Mucosa of stomach (tissue), 1 donor: ENCODE results near the gene DRICH1.
"Not testable (repeated sequence)": the region's sequence is repeated elsewhere in the genome, so short reads cannot be mapped to it uniquely, and the experiment has no call there.

ENCODE experiments used
- H3K27me3 ChIP-seq: one replicate; pipeline ENCODE4 v1.7.0; 2013; ENCODE audit warnings: mild to moderate bottlenecking, low read length; ENCODE audit not compliant: control insufficient read depth, insufficient read depth
- H3K36me3 ChIP-seq: one replicate; pipeline ENCODE4 v1.7.0; 2013; ENCODE audit warnings: low read length; ENCODE audit not compliant: control insufficient read depth, insufficient read depth
- H3K4me1 ChIP-seq: one replicate; pipeline ENCODE4 v1.7.0; 2013; ENCODE audit warnings: mild to moderate bottlenecking, low read length; ENCODE audit not compliant: control insufficient read depth, insufficient read depth
- H3K4me3 ChIP-seq: one replicate; pipeline ENCODE4 v1.7.0; 2013; ENCODE audit warnings: low read length
- H3K9ac ChIP-seq: one replicate; pipeline ENCODE4 v1.7.0; 2013; ENCODE audit warnings: mild to moderate bottlenecking, low read length, moderate library complexity
- H3K9me3 ChIP-seq: one replicate; pipeline ENCODE4 v1.7.0; 2013; ENCODE audit warnings: mild to moderate bottlenecking, low read length, moderate library complexity; ENCODE audit not compliant: control insufficient read depth
- donor health status: Pancreatic carcinoma.

DRICH1 gene

DNA sequence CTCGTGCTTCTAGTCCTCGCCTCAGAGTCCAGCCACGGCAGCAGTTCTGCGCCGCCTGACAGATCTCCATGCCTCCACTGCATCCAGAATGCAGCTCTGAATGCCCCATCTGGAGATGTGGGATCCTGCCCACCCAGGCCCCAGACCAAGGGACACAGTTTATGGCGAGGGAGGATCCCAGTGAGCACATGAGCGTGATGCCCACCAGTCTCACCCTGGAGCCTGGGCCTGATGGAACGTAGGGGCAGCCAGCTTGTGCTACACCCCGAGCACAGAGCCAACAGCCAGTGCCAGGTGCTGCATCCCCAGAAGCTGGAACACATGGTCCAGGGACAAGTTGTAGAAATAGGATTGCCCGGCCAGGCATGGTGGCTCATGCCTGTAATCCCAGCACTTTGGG, 62.4 kb downstream of the DRICH1 start:
- Histone ChIP-seq H3K9me3 (no peaks in the 10 kb centered on the region), H3K36me3 (no peaks in the 10 kb centered on the region), H3K27me3 (peaks cover 23% of the 10 kb centered on the region), H3K4me1 (peaks cover 8% of the 10 kb centered on the region), H3K9ac (no peak overlapping the region), H3K4me3 (no peak overlapping the region)

DNA sequence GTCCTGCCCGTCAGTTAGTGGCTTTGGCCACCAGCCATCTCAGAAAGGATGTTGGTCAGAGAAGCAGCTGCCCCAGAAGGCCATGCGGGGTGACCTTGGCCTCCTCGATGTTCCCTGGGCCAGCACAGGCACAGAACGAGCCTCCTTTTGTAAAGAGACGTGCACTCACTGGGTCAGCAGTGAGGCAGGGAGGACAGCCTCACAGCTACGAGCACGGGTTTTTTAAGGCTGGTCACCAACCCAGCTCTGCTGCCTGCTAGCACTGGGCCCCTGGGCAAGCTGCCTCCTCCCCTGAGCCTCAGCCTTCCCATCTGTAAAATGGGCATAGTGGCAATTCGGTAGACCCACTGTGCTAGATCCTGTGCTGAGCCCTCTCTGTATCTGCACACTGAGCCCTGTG, 62.8 kb downstream of the DRICH1 start:
- Histone ChIP-seq H3K36me3 (no peaks in the 10 kb centered on the region), H3K9me3 (no peaks in the 10 kb centered on the region), H3K4me1 (peaks cover 8% of the 10 kb centered on the region), H3K27me3 (peaks cover 23% of the 10 kb centered on the region), H3K4me3 (no peak overlapping the region), H3K9ac (no peak overlapping the region)

DNA sequence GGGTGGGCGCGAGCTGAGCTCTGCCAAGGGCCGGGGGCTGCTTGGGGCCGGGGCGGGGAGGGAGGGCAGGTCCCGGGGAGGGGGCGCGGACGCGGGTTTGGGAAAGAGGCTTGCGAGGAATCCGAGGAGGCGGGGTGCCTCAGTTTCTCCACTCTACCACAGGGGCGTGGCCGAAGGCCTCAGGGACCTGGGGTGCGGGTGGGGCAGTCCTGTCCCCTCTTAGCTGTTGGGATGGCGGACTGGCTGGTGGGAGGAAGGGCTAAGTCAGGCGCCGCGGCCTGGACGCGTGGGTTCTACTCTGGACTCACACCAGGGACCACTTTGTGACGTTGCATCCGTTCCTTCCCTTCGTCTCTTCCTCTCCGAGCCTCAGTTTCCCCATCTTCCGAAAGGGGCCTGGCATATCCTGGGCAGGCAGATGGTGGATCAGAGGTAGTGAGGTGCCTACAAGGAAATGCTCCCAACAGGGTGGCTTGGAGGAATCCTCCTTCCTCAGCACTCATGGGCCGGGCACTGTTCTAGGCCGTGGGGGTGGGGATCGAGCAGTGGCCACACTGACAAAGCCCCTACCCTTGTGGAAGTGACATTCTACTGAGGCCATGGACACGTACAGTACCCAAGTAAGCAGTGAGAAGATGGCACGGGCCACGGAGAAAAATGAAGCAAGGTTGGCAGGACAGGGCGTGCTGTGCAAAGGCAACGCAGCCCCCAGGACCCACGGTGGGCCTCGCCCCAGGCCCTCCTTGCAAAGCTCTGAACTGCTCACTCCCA, 65.2 kb downstream of the DRICH1 start:
- no peaks in the 10 kb centered on the region for H3K9me3 ChIP-seq
- no peak overlapping the region for H3K4me3 ChIP-seq
- H3K27me3 ChIP-seq = peaks cover 23% of the 10 kb centered on the region
- no peaks in the 10 kb centered on the region for H3K36me3 ChIP-seq
- peaks cover 8% of the 10 kb centered on the region for H3K4me1 ChIP-seq
- no peak overlapping the region for H3K9ac ChIP-seq

DNA sequence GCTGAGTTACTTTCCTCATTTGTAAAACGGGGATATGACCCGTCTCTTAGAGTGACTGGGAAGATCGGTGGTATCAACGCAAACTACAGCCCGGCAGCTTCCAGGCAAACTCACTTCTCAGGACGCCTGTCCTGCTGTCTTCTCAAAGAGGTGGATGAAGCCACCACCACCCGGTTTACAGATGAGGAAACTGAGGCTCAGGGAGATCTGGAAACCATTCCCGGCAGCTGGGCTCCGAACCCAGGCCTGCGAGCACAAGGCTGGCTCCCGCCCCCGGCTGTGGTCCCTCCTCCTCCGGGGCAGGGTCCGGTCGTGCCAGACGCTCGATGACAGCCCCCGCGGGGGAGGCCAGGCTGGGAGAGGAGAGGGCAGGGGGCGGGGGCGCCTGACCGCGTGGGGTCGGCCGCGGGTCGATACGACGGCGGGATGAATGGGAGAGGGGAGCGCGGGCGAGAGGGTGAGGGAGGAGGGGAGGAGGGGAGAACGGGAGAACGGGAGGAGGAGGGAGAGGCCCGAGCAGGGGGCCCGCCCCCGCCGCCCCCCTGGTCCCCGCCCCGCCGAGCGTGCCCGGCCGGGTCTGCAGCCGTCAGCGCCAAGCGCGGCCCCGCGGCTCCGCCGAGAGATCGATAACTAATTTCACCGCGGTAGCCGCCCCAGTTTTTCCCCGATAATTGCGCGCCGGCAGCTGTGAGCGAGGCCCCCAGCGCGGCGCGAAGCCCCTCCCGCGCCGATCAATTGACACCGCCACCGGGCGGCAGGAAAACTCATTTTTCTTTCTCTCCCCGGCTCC, 66.0 kb downstream of the DRICH1 start:
- no peaks in the 10 kb centered on the region for H3K9me3 ChIP-seq
- H3K4me1 ChIP-seq = peaks cover 8% of the 10 kb centered on the region
- no peaks in the 10 kb centered on the region for H3K36me3 ChIP-seq
- peak overlapping the region; percentile 37 for H3K9ac ChIP-seq
- H3K4me3 ChIP-seq = no peak overlapping the region
- peaks cover 23% of the 10 kb centered on the region for H3K27me3 ChIP-seq

DNA sequence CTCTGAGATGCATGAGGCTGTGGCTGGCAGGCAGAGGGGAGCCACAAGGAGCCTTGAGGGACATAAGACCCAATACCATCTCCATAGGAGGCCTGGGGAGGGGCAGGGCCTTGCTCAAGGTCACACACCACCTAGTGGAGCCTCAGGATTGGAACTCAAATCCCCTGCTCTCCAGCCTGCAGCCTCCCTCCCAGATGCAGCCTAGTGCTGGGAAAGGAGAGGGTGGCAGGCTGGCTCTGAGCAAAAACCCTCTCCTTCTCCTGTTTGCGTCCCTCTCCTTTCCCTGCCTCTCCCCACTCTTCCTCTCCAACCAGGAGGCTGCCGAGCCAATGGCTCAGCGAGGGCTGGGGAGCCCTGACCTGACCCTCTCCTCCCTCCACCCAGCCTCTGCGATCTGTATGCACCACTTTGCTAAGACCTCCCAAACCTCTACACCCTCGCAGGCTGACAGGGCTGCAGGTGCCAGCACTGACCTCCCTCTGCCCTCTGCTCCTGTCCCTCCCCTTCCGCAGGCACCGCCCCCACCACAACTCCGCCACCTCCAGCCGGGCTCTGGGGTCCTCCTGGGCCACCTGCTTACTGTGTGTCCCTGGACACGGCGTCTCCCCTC, 66.7 kb downstream of the DRICH1 start:
- peak overlapping the region; percentile 37 for H3K9ac ChIP-seq
- peaks cover 8% of the 10 kb centered on the region for H3K4me1 ChIP-seq
- peaks cover 23% of the 10 kb centered on the region for H3K27me3 ChIP-seq
- H3K9me3 ChIP-seq = no peaks in the 10 kb centered on the region
- H3K36me3 ChIP-seq = no peaks in the 10 kb centered on the region
- H3K4me3 ChIP-seq = no peak overlapping the region

DNA sequence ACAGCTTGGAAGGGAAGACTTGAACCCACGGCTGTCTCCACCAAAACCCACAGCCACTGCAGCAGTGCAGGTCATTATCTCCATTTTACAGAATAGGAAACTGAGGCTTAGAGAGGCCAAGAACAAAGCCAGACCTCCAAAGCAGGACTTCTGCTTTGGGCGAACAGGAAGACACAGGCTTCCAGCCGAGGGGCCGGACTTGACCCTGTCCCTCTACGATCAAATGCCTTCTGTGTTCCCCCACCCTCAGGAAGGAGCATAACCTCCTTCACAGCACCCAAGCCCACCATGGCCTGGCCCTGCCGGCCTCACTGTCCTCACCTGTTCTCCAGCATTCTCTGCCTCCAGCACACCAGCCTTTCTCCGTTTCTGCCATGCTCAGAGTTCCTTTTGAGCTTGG, 67.8 kb downstream of the DRICH1 start:
- peaks cover 23% of the 10 kb centered on the region for H3K27me3 ChIP-seq
- no peaks in the 10 kb centered on the region for H3K36me3 ChIP-seq
- H3K9me3 ChIP-seq = no peaks in the 10 kb centered on the region
- H3K4me1 ChIP-seq = peaks cover 8% of the 10 kb centered on the region
- no peak overlapping the region for H3K4me3 ChIP-seq
- H3K9ac ChIP-seq = no peak overlapping the region

DNA sequence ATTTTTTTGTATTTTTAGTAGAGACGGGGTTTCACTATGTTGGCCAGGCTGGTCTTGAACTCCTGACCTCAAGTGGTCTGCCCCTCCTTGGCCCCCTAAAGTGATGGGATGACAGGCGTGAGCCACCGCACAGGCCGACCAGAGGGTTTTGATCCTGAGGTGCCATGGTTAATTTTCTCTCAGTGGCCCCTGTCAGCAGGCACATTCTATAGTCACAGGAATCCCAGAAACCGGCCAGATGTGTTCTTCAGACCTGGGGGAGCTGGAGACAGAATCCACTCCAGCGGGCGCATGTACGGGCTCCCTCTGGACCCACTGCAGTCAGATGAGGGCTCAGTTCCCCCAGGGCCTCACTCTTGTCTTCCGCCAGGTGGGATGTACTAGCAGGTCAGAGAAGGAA, 69.0 kb downstream of the DRICH1 start:
- no peaks in the 10 kb centered on the region for H3K9me3 ChIP-seq
- H3K36me3 ChIP-seq = no peaks in the 10 kb centered on the region
- no peak overlapping the region for H3K4me3 ChIP-seq
- H3K27me3 ChIP-seq = peaks cover 23% of the 10 kb centered on the region
- H3K9ac ChIP-seq = no peak overlapping the region
- peaks cover 8% of the 10 kb centered on the region for H3K4me1 ChIP-seq

DNA sequence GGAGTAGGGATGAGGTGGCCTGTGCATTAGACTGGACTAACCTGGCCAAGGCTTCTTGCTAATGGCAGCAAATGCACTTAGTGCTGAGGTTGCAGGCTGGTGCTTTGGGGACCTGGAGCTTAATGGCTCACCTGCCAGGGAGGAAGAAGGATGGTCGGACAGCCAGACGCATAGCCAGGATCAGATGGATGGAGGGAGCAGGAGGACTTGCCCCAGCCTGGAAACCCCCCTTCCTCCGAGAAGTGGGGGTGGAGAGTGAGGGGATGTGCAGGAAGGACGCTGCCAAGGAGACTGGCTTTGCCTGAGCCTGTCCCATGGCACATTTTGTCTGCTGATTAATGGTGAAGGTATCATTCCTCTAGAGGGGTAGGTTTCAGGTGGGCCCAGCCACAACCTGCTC, 69.9 kb downstream of the DRICH1 start:
- no peak overlapping the region for H3K4me3 ChIP-seq
- H3K9ac ChIP-seq = no peak overlapping the region
- H3K9me3 ChIP-seq = no peaks in the 10 kb centered on the region
- no peaks in the 10 kb centered on the region for H3K36me3 ChIP-seq
- H3K4me1 ChIP-seq = peaks cover 8% of the 10 kb centered on the region
- H3K27me3 ChIP-seq = peaks cover 16% of the 10 kb centered on the region

DNA sequence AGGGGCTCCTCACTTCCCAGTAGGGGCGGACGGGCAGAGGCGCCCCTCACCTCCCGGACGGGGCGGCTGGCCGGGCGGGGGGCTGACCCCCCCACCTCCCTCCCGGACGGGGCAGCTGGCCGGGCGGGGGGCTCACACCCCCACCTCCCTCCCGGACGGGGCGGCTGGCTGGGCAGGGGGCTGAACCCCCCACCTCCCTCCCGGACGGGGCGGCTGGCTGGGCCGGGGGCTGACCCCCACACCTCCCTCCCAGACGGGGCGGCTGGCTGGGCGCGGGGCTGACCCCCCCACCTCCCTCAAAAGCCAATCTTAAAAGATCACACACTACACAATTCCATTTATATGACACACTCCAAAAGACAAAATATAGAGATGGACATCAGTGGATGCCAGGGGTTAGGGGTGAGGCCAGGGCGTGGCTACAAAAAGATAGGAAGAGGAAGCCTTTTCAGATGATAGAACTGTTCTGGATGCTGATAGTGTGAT, 71.1 kb downstream of the DRICH1 start:
- H3K27me3 ChIP-seq = peaks cover 11% of the 10 kb centered on the region
- H3K4me1 ChIP-seq, H3K9ac ChIP-seq, H3K36me3 ChIP-seq, H3K4me3 ChIP-seq, H3K9me3 ChIP-seq: not testable (repeated sequence)

DNA sequence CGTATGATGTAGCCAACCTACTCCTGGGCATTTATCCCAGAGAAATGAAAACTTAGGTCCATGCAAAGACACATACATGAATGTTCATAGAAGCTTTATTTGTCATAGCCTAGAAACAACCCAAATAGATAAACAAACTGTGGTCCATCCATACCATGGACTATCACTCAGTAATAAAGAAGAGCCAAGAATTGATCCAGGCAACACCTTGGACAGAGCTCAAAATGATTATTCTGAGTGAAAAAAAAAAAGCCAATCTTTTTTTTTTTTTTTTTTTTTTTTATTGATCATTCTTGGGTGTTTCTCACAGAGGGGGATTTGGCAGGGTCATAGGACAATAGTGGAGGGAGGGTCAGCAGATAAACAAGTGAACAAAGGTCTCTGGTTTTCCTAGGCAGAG, 71.9 kb downstream of the DRICH1 start:
- not testable (repeated sequence) for H3K4me1 ChIP-seq, H3K9ac ChIP-seq, H3K4me3 ChIP-seq, H3K9me3 ChIP-seq, H3K27me3 ChIP-seq, H3K36me3 ChIP-seq
